Neural crest cell (in vitro differentiated cells): ENCODE results near the gene SLC4A2. TPM values are rescaled to one million over a fixed set of nuclear protein-coding genes. Genes with fewer than 3 reads are reported as not detected.

Experiments
- DNase-seq: peaks from one replicate; pipeline ENCODE4 v3.0.0; 2021; ENCODE audit warnings: low read depth, mixed read lengths, low spot score
- H3K27ac Mint-ChIP-seq: one replicate; pipeline ENCODE4 v1.8.0; 2021; ENCODE audit warnings: mild to moderate bottlenecking, mixed read lengths; ENCODE audit not compliant: unreplicated experiment
- H3K27me3 Mint-ChIP-seq: 2 replicates; pipeline ENCODE4 v1.8.0; 2021; ENCODE audit warnings: low read depth, mild to moderate bottlenecking, mixed read lengths
- H3K36me3 Mint-ChIP-seq: 2 replicates; pipeline ENCODE4 v1.8.0; 2021; ENCODE audit warnings: low read depth, mild to moderate bottlenecking, mixed read lengths
- H3K4me1 Mint-ChIP-seq: 2 replicates; pipeline ENCODE4 v1.8.0; 2021; ENCODE audit warnings: mixed read lengths
- H3K4me3 Mint-ChIP-seq: one replicate; pipeline ENCODE4 v1.8.0; 2021; ENCODE audit warnings: mild to moderate bottlenecking, mixed read lengths
- H3K9me3 Mint-ChIP-seq: 2 replicates; pipeline ENCODE4 v1.8.0; 2021; ENCODE audit warnings: mixed read lengths
- CTCF ChIP-seq: fragments of 200-600 bp; sonication (generic); conservative IDR thresholded peaks from 2 replicates; pipeline ENCODE4 v1.5.0; 2021; ENCODE audit warnings: antibody characterized with exemption, mild to moderate bottlenecking
- total RNA-seq: library from RNA; stranded (reverse); gene quantifications from 2 replicates; pipeline ENCODE4 v1.2.1, GENCODE V29; 2021

SLC4A2 gene
- total RNA-seq, 1 donor from 2014 or later = 139 TPM

- no peaks in the 10 kb centered on the region for H3K27me3 Mint-ChIP-seq
- peaks cover 23% of the 10 kb centered on the region for H3K4me1 Mint-ChIP-seq
- peaks cover 4% of the 10 kb centered on the region for H3K36me3 Mint-ChIP-seq
- no peak for TF ChIP-seq CTCF
- no peaks in the 10 kb centered on the region for H3K9me3 Mint-ChIP-seq
- H3K27ac Mint-ChIP-seq = no peak overlapping the region
- no peak overlapping the region for H3K4me3 Mint-ChIP-seq
- no peak for DNase-seq
These were observed 62.9 kb downstream of the SLC4A2 start for GRCh38 chr7:151122276-151122675.

GRCh38 chr7:151122796-151123157 is 63.4 kb downstream of the SLC4A2 start:
- Mint-ChIP-seq H3K4me1 (peaks cover 26% of the 10 kb centered on the region), H3K36me3 (peaks cover 4% of the 10 kb centered on the region)

GRCh38 chr7:151123158-151123821 is 63.9 kb downstream of the SLC4A2 start:
- Mint-ChIP-seq H3K4me1 (peaks cover 29% of the 10 kb centered on the region), H3K9me3 (no peaks in the 10 kb centered on the region), H3K27me3 (no peaks in the 10 kb centered on the region), H3K4me3 (peak overlapping the region; percentile 80), H3K27ac (no peak overlapping the region), H3K36me3 (peaks cover 4% of the 10 kb centered on the region)
- DNase-seq = no peak
- TF ChIP-seq CTCF = no peak

More at GRCh38 chr7:151122796-151123157, 63.4 kb downstream of the SLC4A2 start:
- Mint-ChIP-seq H3K4me3 (no peak overlapping the region), H3K27me3 (no peaks in the 10 kb centered on the region), H3K27ac (no peak overlapping the region), H3K9me3 (no peaks in the 10 kb centered on the region)
- TF ChIP-seq CTCF = no peak
- no peak for DNase-seq

GRCh38 chr7:151123822-151124464 is 64.6 kb downstream of the SLC4A2 start:
- peak; percentile 99 for TF ChIP-seq CTCF
- peak; percentile 85 for DNase-seq
- Mint-ChIP-seq H3K4me3 (peak overlapping the region; percentile 80), H3K9me3 (no peaks in the 10 kb centered on the region), H3K4me1 (peaks cover 29% of the 10 kb centered on the region), H3K36me3 (peaks cover 4% of the 10 kb centered on the region), H3K27me3 (no peaks in the 10 kb centered on the region), H3K27ac (no peak overlapping the region)

- no peaks in the 10 kb centered on the region for H3K9me3 Mint-ChIP-seq
- H3K4me3 Mint-ChIP-seq = peak overlapping the region; percentile 81
- no peak for DNase-seq
- peaks cover 29% of the 10 kb centered on the region for H3K4me1 Mint-ChIP-seq
- H3K36me3 Mint-ChIP-seq = peaks cover 4% of the 10 kb centered on the region
- H3K27ac Mint-ChIP-seq = no peak overlapping the region
- H3K27me3 Mint-ChIP-seq = no peaks in the 10 kb centered on the region
- TF ChIP-seq CTCF = no peak
These were observed 65.1 kb downstream of the SLC4A2 start for GRCh38 chr7:151124481-151124880.
